HepG2 (cell line): ENCODE data around the gene SCGB2B2. TPM values are rescaled to one million over a fixed set of nuclear protein-coding genes. Genes with fewer than 3 reads are reported as not detected.

ENCODE experiments used
- ARNTL ChIP-seq: sonication (generic); formaldehyde crosslinking; IDR thresholded peaks from 2 replicates; pipeline ENCODE4 v1.4.0; 2020; ENCODE audit warnings: mild to moderate bottlenecking, missing genetic modification reagents
- ATF7-NPFF ChIP-seq: sonication (generic); formaldehyde crosslinking; IDR thresholded peaks from 2 replicates; pipeline ENCODE4 v1.8.1; 2023; ENCODE audit warnings: mild to moderate bottlenecking, low read depth, missing genetic modification reagents, moderate library complexity
- NFIB ChIP-seq: sonication (generic); formaldehyde crosslinking; IDR thresholded peaks from 2 replicates; pipeline ENCODE4 v1.9.0; 2021; ENCODE audit warnings: missing genetic modification reagents, mild to moderate bottlenecking, borderline replicate concordance
- RCOR2 ChIP-seq: IDR thresholded peaks from 2 replicates; pipeline ENCODE4 v1.6.1; 2016; ENCODE audit warnings: missing biosample characterization, missing genetic modification reagents
- TOPORS ChIP-seq: sonication (generic); formaldehyde crosslinking; IDR thresholded peaks from 2 replicates; pipeline ENCODE4 v1.8.0; 2023; ENCODE audit warnings: mild to moderate bottlenecking, missing genetic modification reagents
- ZFP82 ChIP-seq: sonication (generic); formaldehyde crosslinking; IDR thresholded peaks from 2 replicates; pipeline ENCODE4 v1.5.1; 2020; ENCODE audit warnings: mild to moderate bottlenecking, missing genetic modification reagents, borderline replicate concordance
- ZMAT3 ChIP-seq: sonication (generic); formaldehyde crosslinking; conservative IDR thresholded peaks from 2 replicates; pipeline ENCODE4 v1.7.0; 2021; ENCODE audit warnings: missing genetic modification reagents
- ZNF333 ChIP-seq: sonication (generic); formaldehyde crosslinking; IDR thresholded peaks from 2 replicates; pipeline ENCODE4 v1.4.0; 2020; ENCODE audit warnings: mild to moderate bottlenecking, missing genetic modification reagents, borderline replicate concordance
- ZNF350 ChIP-seq: sonication (generic); formaldehyde crosslinking; IDR thresholded peaks from 2 replicates; pipeline ENCODE4 v1.4.0; 2020; ENCODE audit warnings: mild to moderate bottlenecking, low read depth, missing genetic modification reagents, borderline replicate concordance
- ZNF598 ChIP-seq: sonication (generic); formaldehyde crosslinking; IDR thresholded peaks from 2 replicates; pipeline ENCODE4 v1.5.1; 2020; ENCODE audit warnings: mild to moderate bottlenecking, missing genetic modification reagents, borderline replicate concordance
- ZNF816 ChIP-seq: sonication (generic); formaldehyde crosslinking; IDR thresholded peaks from 2 replicates; pipeline ENCODE4 v1.8.0; 2022; ENCODE audit warnings: missing genetic modification reagents, mild to moderate bottlenecking, borderline replicate concordance
- ZNF878 ChIP-seq: sonication (generic); formaldehyde crosslinking; IDR thresholded peaks from 2 replicates; pipeline ENCODE4 v1.8.1; 2023; ENCODE audit warnings: mild to moderate bottlenecking, missing genetic modification reagents, moderate library complexity
- polyA plus RNA-seq, 8 experiments: library from polyadenylated mRNA; depleted of rRNA in 3 of 8; stranded (reverse) in 7 of 8; unstranded in 1 of 8; fragments of >200 nt; fragmentation: Illumina TruSeq in 4 of 8; extraction: Trizol in 4 of 8; gene quantifications; 2 replicates each; pipeline versions ENCODE4 v1.2.1 to v1.2.3, GENCODE V29; 2011 to 2016; ENCODE audit warnings: low read depth in 4 of 8, missing spikeins in 1 of 8, mixed read lengths in 1 of 8; ENCODE audit not compliant: insufficient read depth in 1 of 8
- total RNA-seq, 5 experiments: library from RNA; depleted of rRNA; stranded (reverse); fragments of >200 nt; fragmentation: Illumina TruSeq; extraction: Trizol; gene quantifications; 2 replicates each; pipeline ENCODE4 v1.2.3, GENCODE V29; 2016; ENCODE audit warnings: low read depth in 1 of 5
- TF ChIP-seq, protein P1 (sequence below): sonication (generic); formaldehyde crosslinking; IDR thresholded peaks from 2 replicates; pipeline ENCODE4 v1.4.0; 2020; ENCODE audit warnings: missing genetic modification reagents, borderline replicate concordance
- TF ChIP-seq, protein P2 (sequence below): sonication (generic); formaldehyde crosslinking; IDR thresholded peaks from 2 replicates; pipeline ENCODE4 v1.5.1; 2020; ENCODE audit warnings: mild to moderate bottlenecking, missing genetic modification reagents, borderline replicate concordance
- TF ChIP-seq, protein P3 (sequence below): IDR thresholded peaks from 2 replicates; pipeline ENCODE4 v1.6.1; 2018; ENCODE audit warnings: missing genetic modification reagents, mild to moderate bottlenecking, missing compliant biosample characterization
- TF ChIP-seq, protein P4 (sequence below): sonication (generic); formaldehyde crosslinking; IDR thresholded peaks from 2 replicates; pipeline ENCODE4 v1.4.0; 2020; ENCODE audit warnings: missing genetic modification reagents

The SCGB2B2 gene
- total and polyA plus RNA-seq, 2 of the 13 experiments (the other 11 are each of a cell fraction or from before 2014, with no cell fraction given), result 0.03 TPM; not detected in 1

DNA sequence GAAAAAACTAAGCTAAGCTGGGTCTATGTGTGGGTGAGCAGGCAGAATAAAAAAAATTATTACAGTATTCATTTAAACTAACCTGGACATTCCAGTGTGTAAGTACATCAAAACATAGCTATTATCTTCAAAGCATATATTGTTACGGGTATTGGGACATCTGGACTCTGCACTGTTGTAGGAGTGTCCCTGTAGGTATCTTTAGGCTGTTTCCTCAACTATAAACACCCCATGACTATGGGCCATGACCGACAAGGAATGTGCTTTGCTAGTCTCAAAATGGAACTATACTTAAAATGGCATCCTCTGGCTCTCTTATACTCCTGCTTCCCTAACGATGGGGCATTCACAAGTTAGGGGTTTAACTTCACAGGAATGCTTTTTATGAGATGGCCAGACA lies 3.4 kb downstream of the SCGB2B2 start (continued):
- no peak; the same call in 1 of the 2 replicates for TF ChIP-seq ZNF816 (CRISPR knock-in tag)
- no peak for TF ChIP-seq ZNF878 (CRISPR knock-in tag)
- TF ChIP-seq, protein P1, sequence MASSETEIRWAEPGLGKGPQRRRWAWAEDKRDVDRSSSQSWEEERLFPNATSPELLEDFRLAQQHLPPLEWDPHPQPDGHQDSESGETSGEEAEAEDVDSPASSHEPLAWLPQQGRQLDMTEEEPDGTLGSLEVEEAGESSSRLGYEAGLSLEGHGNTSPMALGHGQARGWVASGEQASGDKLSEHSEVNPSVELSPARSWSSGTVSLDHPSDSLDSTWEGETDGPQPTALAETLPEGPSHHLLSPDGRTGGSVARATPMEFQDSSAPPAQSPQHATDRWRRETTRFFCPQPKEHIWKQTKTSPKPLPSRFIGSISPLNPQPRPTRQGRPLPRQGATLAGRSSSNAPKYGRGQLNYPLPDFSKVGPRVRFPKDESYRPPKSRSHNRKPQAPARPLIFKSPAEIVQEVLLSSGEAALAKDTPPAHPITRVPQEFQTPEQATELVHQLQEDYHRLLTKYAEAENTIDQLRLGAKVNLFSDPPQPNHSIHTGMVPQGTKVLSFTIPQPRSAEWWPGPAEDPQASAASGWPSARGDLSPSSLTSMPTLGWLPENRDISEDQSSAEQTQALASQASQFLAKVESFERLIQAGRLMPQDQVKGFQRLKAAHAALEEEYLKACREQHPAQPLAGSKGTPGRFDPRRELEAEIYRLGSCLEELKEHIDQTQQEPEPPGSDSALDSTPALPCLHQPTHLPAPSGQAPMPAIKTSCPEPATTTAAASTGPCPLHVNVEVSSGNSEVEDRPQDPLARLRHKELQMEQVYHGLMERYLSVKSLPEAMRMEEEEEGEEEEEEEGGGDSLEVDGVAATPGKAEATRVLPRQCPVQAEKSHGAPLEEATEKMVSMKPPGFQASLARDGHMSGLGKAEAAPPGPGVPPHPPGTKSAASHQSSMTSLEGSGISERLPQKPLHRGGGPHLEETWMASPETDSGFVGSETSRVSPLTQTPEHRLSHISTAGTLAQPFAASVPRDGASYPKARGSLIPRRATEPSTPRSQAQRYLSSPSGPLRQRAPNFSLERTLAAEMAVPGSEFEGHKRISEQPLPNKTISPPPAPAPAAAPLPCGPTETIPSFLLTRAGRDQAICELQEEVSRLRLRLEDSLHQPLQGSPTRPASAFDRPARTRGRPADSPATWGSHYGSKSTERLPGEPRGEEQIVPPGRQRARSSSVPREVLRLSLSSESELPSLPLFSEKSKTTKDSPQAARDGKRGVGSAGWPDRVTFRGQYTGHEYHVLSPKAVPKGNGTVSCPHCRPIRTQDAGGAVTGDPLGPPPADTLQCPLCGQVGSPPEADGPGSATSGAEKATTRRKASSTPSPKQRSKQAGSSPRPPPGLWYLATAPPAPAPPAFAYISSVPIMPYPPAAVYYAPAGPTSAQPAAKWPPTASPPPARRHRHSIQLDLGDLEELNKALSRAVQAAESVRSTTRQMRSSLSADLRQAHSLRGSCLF (CRISPR knock-in tag), result no peak
- no peak for TF ChIP-seq ARNTL (CRISPR knock-in tag)
- 0 out of 2 replicates have a peak, but pooled peaks have one; percentile 30 for TF ChIP-seq RCOR2 (CRISPR knock-in tag)
- TF ChIP-seq, protein P2, sequence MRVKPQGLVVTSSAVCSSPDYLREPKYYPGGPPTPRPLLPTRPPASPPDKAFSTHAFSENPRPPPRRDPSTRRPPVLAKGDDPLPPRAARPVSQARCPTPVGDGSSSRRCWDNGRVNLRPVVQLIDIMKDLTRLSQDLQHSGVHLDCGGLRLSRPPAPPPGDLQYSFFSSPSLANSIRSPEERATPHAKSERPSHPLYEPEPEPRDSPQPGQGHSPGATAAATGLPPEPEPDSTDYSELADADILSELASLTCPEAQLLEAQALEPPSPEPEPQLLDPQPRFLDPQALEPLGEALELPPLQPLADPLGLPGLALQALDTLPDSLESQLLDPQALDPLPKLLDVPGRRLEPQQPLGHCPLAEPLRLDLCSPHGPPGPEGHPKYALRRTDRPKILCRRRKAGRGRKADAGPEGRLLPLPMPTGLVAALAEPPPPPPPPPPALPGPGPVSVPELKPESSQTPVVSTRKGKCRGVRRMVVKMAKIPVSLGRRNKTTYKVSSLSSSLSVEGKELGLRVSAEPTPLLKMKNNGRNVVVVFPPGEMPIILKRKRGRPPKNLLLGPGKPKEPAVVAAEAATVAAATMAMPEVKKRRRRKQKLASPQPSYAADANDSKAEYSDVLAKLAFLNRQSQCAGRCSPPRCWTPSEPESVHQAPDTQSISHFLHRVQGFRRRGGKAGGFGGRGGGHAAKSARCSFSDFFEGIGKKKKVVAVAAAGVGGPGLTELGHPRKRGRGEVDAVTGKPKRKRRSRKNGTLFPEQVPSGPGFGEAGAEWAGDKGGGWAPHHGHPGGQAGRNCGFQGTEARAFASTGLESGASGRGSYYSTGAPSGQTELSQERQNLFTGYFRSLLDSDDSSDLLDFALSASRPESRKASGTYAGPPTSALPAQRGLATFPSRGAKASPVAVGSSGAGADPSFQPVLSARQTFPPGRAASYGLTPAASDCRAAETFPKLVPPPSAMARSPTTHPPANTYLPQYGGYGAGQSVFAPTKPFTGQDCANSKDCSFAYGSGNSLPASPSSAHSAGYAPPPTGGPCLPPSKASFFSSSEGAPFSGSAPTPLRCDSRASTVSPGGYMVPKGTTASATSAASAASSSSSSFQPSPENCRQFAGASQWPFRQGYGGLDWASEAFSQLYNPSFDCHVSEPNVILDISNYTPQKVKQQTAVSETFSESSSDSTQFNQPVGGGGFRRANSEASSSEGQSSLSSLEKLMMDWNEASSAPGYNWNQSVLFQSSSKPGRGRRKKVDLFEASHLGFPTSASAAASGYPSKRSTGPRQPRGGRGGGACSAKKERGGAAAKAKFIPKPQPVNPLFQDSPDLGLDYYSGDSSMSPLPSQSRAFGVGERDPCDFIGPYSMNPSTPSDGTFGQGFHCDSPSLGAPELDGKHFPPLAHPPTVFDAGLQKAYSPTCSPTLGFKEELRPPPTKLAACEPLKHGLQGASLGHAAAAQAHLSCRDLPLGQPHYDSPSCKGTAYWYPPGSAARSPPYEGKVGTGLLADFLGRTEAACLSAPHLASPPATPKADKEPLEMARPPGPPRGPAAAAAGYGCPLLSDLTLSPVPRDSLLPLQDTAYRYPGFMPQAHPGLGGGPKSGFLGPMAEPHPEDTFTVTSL (CRISPR knock-in tag), result peak; percentile 79
- TF ChIP-seq, protein P3, sequence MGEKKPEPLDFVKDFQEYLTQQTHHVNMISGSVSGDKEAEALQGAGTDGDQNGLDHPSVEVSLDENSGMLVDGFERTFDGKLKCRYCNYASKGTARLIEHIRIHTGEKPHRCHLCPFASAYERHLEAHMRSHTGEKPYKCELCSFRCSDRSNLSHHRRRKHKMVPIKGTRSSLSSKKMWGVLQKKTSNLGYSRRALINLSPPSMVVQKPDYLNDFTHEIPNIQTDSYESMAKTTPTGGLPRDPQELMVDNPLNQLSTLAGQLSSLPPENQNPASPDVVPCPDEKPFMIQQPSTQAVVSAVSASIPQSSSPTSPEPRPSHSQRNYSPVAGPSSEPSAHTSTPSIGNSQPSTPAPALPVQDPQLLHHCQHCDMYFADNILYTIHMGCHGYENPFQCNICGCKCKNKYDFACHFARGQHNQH (CRISPR knock-in tag), result no peak
- TF ChIP-seq ZNF333 (CRISPR knock-in tag), result no peak
- TF ChIP-seq ZNF350 (CRISPR knock-in tag), result no peak
- TF ChIP-seq, protein P4, sequence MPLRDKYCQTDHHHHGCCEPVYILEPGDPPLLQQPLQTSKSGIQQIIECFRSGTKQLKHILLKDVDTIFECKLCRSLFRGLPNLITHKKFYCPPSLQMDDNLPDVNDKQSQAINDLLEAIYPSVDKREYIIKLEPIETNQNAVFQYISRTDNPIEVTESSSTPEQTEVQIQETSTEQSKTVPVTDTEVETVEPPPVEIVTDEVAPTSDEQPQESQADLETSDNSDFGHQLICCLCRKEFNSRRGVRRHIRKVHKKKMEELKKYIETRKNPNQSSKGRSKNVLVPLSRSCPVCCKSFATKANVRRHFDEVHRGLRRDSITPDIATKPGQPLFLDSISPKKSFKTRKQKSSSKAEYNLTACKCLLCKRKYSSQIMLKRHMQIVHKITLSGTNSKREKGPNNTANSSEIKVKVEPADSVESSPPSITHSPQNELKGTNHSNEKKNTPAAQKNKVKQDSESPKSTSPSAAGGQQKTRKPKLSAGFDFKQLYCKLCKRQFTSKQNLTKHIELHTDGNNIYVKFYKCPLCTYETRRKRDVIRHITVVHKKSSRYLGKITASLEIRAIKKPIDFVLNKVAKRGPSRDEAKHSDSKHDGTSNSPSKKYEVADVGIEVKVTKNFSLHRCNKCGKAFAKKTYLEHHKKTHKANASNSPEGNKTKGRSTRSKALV (CRISPR knock-in tag), result no peak
- TF ChIP-seq ZMAT3 (CRISPR knock-in tag), result no peak
- no peak for TF ChIP-seq ATF7-NPFF (CRISPR knock-in tag)
- no peak for TF ChIP-seq TOPORS
- no peak for TF ChIP-seq ZFP82 (CRISPR knock-in tag)
- no peak for TF ChIP-seq NFIB (CRISPR knock-in tag)
- TF ChIP-seq ZNF598 (CRISPR knock-in tag), result no peak
